HG03108 (cell line): Measurements from ENCODE around the gene SMIM15.
"Not testable (repeated sequence)": the region's sequence is repeated elsewhere in the genome, so short reads cannot be mapped to it uniquely, and the experiment has no call there.

Experiments used
- ATAC-seq: cut with Tn5 transposase; IDR thresholded peaks from one replicate; pipeline ENCODE4 v1.9.1; 2021; ENCODE audit warnings: moderate library complexity; ENCODE audit not compliant: unreplicated experiment

Gene SMIM15

DNA sequence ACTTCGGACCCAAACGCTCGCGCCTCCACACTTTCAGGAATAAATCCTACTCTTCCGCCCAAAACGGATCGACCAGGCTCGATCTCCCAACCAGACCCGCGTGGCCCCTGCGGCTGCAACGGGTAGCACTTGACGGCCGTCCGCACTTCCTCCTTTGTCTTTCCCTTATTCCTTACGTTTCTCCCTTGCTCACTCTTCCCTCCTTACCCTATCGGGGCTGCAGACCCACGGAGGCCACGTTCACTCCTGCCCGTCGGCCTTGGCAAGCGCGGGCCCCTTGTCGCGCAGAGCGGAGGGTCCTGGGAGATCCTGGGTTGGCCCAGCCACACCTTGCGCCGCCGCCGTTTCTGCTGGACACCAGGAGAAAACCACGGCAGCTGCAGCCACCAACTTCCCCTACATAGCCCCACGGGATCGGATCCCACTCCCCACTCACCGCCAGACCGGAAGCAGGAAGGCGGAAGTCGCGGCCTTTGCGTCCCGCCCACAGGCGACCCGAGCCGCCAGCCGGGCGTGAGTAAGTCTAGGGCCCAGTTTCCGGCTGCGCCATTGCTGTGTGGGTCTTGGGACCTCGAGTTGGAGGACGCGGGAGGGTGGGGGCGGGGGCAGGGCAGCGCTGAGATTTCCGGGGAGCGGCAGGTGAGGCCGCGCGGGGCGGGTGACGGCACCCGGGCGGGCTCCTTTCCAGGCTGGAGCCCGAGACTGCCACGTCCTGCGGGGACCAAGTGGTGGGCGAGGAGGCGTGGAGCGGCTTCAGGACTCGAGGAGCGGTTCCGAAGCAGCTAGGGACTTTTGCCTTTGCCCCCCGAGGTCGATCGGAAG is at the start of gene SMIM15:
Gene SMIM15 (minus strand): TSS at position 459 of the 822 bp plus-strand sequence. CDS start 2,297 bp downstream, outside the sequence.
- peak; percentile 96 for ATAC-seq

DNA sequence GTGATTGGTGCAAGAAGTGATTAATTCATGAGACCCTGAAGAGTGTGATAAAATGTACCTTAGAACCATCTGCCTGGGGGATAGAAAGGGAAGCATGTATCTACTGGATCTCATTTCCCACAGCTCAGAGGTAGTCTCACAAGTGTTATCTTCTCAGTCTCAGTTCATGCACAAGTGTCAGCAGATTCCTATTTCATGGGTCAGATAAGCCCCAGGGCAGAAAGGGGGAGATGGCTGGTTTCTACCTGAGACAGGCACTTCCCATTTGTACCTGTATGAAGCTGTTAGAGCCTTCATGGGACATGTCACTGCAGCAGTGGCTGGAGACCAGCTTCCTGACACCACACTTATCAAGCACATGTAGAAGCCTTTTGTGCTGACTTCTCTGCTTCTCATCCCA is 45.6 kb upstream of the SMIM15 start:
- ATAC-seq = no peak

GRCh38 chr5:61205013-61205412 is 42.7 kb upstream of the SMIM15 start:
- no peak for ATAC-seq

- ATAC-seq = no peak
Measured at GRCh38 chr5:61202213-61202612, 39.9 kb upstream of the SMIM15 start.

DNA sequence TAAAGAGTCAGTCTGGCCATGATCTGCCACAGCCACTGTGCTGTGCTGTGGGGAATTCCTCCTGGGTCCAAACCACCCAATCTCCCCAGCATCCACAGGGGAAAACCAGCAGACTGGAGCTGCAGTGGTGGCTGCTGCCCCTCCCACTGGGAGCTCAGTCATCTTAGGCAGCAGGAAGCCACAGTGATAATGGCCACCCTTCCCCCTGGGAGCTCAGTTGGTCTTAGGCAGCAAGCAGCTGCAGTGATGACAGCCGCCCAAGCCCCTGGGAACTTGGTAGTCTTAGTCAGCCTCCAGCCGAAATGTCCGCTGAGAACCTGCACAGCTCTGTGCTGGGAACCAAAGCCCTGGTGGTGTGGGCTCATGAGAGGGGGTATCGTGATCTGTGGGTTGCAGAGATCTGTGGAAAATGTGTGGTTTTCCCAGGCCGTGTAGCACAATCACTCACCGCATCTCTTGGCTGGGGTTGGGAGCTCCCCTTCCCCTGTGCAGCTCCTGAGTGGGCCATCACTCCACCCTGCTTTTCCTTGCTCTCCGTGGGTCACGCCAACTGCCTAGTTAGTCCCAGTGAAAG is 38.4 kb upstream of the SMIM15 start:
- peak; percentile 61 for ATAC-seq

GRCh38 chr5:61198606-61199005 is 36.3 kb upstream of the SMIM15 start:
- ATAC-seq = no peak

- ATAC-seq = not testable (repeated sequence)
Measured at GRCh38 chr5:61187826-61188225, 25.6 kb upstream of the SMIM15 start.

GRCh38 chr5:61187352-61187751 is 25.1 kb upstream of the SMIM15 start:
- not testable (repeated sequence) for ATAC-seq

DNA sequence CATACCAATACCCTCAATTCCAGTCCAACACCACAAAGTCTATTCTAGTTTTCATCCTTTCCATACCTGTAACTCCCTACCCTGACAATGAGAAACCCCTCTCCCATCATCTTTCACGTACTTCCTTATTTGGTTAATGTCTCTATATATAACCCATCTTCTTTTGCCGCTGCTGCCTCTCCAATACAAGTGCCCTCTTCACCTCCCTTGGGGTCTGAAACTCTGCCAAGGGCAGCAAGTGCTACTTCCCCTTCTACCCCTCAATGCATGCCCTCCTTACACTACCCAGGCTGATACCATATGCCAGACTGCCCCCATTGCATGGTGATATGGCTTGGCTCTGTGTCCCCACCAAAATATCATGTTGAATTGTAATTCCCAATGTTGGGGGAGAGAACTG is 24.4 kb upstream of the SMIM15 start:
- no peak for ATAC-seq

GRCh38 chr5:61184708-61185107 is 22.4 kb upstream of the SMIM15 start:
- ATAC-seq = no peak

GRCh38 chr5:61183538-61183937 is 21.3 kb upstream of the SMIM15 start:
- no peak for ATAC-seq

DNA sequence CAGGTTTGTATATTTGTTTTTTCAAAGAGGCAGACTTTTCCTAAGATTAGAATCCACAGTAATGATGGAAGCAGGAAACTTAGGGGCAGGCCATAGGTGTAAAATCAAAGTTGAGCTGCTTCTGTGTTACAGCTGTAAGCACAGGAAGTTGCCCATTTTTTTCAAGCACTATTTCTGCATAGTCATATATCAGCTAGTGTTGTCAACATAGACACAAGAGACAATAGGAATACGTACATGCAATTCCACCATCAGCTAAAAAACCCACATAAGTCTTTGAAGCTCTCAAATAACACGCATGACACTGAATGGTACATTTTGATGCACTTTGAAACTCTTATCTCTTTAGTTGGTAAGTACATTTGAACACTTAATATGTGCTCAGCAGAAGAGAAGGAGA is 20.2 kb upstream of the SMIM15 start:
- no peak for ATAC-seq

DNA sequence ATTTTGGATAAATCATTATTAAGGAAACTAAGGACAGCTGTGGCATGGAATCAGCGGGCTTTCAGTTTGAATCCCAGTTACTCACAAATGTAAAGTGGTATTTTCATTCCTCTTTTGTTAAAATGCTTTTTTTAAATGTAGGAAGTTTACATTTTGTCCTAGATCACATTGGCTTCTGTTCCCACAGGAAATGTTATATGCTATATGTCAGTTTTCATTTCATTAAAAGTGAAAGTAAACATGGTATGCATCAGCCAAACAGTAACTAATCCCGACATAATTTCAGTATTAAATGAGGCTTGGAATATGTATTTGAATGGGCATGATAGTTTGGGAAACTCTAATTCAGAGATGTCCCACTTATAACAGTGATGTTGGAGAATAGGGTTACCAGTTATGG is 18.6 kb upstream of the SMIM15 start:
- no peak for ATAC-seq

DNA sequence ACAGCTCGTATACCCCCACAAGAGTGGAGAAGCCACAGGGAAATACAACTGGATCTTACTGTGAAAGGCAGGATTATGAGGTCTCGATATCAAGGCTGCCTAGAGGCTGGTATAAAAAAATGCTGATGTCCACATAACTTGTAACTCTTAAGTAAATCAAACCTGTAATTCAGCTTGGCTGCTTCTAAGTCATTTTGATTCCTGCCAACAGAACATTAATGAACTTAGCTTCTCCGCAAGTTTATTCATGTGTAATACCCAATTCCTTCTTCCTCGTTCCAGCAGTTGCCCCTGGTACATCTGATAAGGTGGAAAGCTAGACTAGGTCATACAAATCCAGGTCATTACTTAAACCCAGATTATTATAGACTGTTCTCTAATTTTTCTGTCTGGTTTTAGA is 16.4 kb upstream of the SMIM15 start:
- no peak for ATAC-seq

DNA sequence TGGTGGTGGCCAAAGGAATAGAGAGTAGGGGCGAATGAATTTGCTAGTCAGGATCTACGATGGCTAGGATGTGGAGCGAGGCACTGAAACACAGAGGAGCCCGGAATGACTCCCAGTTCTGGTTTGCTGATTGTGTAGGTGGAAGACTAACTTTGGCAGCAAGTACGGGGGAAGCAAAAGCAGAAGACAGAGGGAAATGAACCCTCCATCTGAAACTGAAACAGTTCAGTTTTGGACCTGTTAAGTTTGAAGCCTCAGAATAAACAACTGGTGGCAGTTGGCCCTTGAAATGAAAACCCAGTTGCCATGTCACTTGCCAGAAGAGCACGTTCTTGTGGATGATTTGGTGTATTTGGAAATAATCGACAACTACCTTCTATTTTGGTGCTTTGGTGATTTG is 15.4 kb upstream of the SMIM15 start:
- peak; percentile 55 for ATAC-seq

DNA sequence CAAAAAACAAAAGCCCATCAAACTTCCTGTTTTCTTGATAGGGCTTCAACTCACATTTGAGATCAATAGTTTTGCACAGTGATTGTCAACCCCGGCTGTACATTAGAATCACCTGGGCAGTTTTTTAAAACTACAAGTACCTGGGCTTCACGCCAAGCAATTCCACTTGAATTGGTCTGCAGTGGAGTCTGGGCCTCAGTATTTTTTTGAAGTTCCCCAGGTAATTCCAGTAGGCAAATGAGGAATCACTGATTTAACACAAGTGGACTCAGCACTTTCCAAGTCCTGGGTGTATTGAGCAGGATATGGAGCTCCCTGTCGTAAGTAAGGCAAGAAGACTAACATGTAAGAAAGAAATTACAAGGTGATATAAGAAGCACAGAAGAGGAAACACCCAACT is 14.8 kb upstream of the SMIM15 start:
- ATAC-seq = no peak

GRCh38 chr5:61176631-61177030 is 14.4 kb upstream of the SMIM15 start:
- ATAC-seq = no peak

DNA sequence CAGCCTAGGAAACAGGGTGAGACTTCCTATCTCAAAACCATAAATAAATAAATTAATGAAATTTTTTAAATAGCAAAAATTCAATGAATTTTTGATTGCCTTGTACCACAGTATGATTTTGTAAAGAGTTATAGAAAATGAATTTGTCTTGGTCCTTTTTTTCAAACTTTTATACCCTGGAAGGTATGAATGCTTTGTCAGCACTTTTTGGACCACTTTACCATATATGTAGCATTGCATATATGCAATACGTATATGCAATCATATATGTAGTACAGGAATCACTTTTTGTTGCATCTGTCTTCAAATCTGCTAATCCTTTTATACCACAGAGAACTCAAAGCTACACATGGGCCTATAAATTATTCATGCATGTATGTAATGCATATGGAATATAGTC is 9.2 kb upstream of the SMIM15 start:
- no peak for ATAC-seq

- ATAC-seq = no peak
Measured at GRCh38 chr5:61168951-61169350, 6.7 kb upstream of the SMIM15 start.

- ATAC-seq = no peak
Measured at GRCh38 chr5:61167382-61167781, 5.1 kb upstream of the SMIM15 start.

DNA sequence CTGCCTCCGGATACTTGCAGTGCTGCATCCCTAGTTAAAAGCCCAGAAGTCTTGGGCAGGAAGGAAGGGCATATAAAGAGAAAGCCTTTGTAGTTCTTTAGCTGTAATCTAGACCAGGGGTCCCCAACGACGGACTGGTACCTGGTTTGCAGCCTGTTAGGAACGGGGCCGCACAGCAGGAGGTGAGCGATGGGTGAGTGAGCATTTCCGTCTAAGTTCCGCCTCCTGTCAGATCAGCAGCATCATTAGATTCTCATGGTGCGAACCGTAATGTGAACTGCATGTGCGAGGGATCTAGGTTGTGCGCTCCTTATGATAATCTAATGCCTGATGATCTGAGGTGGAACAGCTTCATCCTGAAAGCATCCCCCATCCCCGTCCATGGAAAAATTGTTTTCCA is 1.6 kb upstream of the SMIM15 start:
- ATAC-seq = no peak

GRCh38 chr5:61162832-61163567 is 732 bp upstream of the SMIM15 start:
- ATAC-seq = no peak
